Measurements from ENCODE around the gene SFXN5. TPM values are rescaled to one million over a fixed set of nuclear protein-coding genes. Genes with fewer than 3 reads are reported as not detected.
"Not testable (repeated sequence)": the region's sequence is repeated elsewhere in the genome, so short reads cannot be mapped to it uniquely, and the experiment has no call there.

The SFXN5 gene
- polyA plus RNA-seq (2013, experiment 1 of 4), result 7.8 TPM
- polyA plus RNA-seq (2013, experiment 2 of 4), result 5.8 TPM
- polyA plus RNA-seq (2013, experiment 3 of 4), result 4.5 TPM
- 6.2 TPM for polyA plus RNA-seq (2013, experiment 4 of 4)

GRCh38 chr2:73071360-73072128, at the start of gene SFXN5:
SFXN5 (minus strand) TSS chr2:73071712; CDS start chr2:73071705, 7 bp downstream.
- 1% methylated on average over 67 of the region's 67 CpGs for WGBS, 2 experiments
- Histone ChIP-seq H3K4me3 (ENCODE audit: insufficient read depth, low read depth, low read length) (peak within 1 kb of the TSS; percentile 78), H3K27ac (ENCODE audit: insufficient read depth, low read depth, low read length, poor library complexity, severe bottlenecking) (peak within 1 kb of the TSS; percentile 61), H3K36me3 (ENCODE audit: control insufficient read depth, insufficient read depth, low read length) (no peaks in the 10 kb centered on the region), H3K9me3 (ENCODE audit: control insufficient read depth, low read length) (no peaks in the 10 kb centered on the region), H3K4me1 (ENCODE audit: control insufficient read depth, insufficient read depth, low read length) (peaks cover 5% of the 10 kb centered on the region), H3K27me3 (ENCODE audit: control insufficient read depth, insufficient read depth, low read length, poor library complexity, severe bottlenecking) (peaks cover 20% of the 10 kb centered on the region)

- not testable (repeated sequence) for H3K4me3 ChIP-seq (ENCODE audit: insufficient read depth, low read depth, low read length); H3K27ac ChIP-seq (ENCODE audit: insufficient read depth, low read depth, low read length, poor library complexity, severe bottlenecking); H3K4me1 ChIP-seq (ENCODE audit: control insufficient read depth, insufficient read depth, low read length); H3K27me3 ChIP-seq (ENCODE audit: control insufficient read depth, insufficient read depth, low read length, poor library complexity, severe bottlenecking); H3K9me3 ChIP-seq (ENCODE audit: control insufficient read depth, low read length); H3K36me3 ChIP-seq (ENCODE audit: control insufficient read depth, insufficient read depth, low read length)
- 89 to 90% methylated on average over 11 of the region's 11 CpGs for WGBS, 2 experiments
These were observed 48.2 kb upstream of the SFXN5 start for GRCh38 chr2:73119611-73120239.

- no peak overlapping the region for H3K27ac ChIP-seq (ENCODE audit: insufficient read depth, low read depth, low read length, poor library complexity, severe bottlenecking)
- no peak overlapping the region for H3K4me3 ChIP-seq (ENCODE audit: insufficient read depth, low read depth, low read length)
- H3K4me1 ChIP-seq (ENCODE audit: control insufficient read depth, insufficient read depth, low read length), result no peaks in the 10 kb centered on the region
- H3K27me3 ChIP-seq (ENCODE audit: control insufficient read depth, insufficient read depth, low read length, poor library complexity, severe bottlenecking), result peaks cover 15% of the 10 kb centered on the region
- no peaks in the 10 kb centered on the region for H3K36me3 ChIP-seq (ENCODE audit: control insufficient read depth, insufficient read depth, low read length)
- WGBS, 2 experiments, result 89 to 93% methylated on average over 1 of the region's 1 CpG
- no peaks in the 10 kb centered on the region for H3K9me3 ChIP-seq (ENCODE audit: control insufficient read depth, low read length)
These were observed 45.9 kb upstream of the SFXN5 start for GRCh38 chr2:73117441-73117840.

- H3K4me1 ChIP-seq (ENCODE audit: control insufficient read depth, insufficient read depth, low read length), result peaks cover 2% of the 10 kb centered on the region
- H3K9me3 ChIP-seq (ENCODE audit: control insufficient read depth, low read length), result no peaks in the 10 kb centered on the region
- peaks cover 26% of the 10 kb centered on the region for H3K27me3 ChIP-seq (ENCODE audit: control insufficient read depth, insufficient read depth, low read length, poor library complexity, severe bottlenecking)
- WGBS, 2 experiments, result 76 to 78% methylated on average over 8 of the region's 8 CpGs
- no peaks in the 10 kb centered on the region for H3K36me3 ChIP-seq (ENCODE audit: control insufficient read depth, insufficient read depth, low read length)
- H3K27ac ChIP-seq (ENCODE audit: insufficient read depth, low read depth, low read length, poor library complexity, severe bottlenecking), result no peak overlapping the region
- H3K4me3 ChIP-seq (ENCODE audit: insufficient read depth, low read depth, low read length), result no peak overlapping the region
These were observed 44.9 kb upstream of the SFXN5 start for GRCh38 chr2:73116182-73116960.

- H3K4me3 ChIP-seq (ENCODE audit: insufficient read depth, low read depth, low read length), result no peak overlapping the region
- 92 to 96% methylated on average over 4 of the region's 4 CpGs for WGBS, 2 experiments
- H3K27me3 ChIP-seq (ENCODE audit: control insufficient read depth, insufficient read depth, low read length, poor library complexity, severe bottlenecking), result peaks cover 40% of the 10 kb centered on the region
- no peaks in the 10 kb centered on the region for H3K9me3 ChIP-seq (ENCODE audit: control insufficient read depth, low read length)
- no peak overlapping the region for H3K27ac ChIP-seq (ENCODE audit: insufficient read depth, low read depth, low read length, poor library complexity, severe bottlenecking)
- peaks cover 12% of the 10 kb centered on the region for H3K4me1 ChIP-seq (ENCODE audit: control insufficient read depth, insufficient read depth, low read length)
- H3K36me3 ChIP-seq (ENCODE audit: control insufficient read depth, insufficient read depth, low read length), result no peaks in the 10 kb centered on the region
These were observed 42.9 kb upstream of the SFXN5 start for GRCh38 chr2:73114273-73114867.

GRCh38 chr2:73112913-73113854, 41.7 kb upstream of the SFXN5 start, which contains the start of gene RAB11FIP5:
RAB11FIP5 (minus strand) TSS chr2:73112948; CDS start chr2:73112777, 171 bp downstream.
- H3K4me1 ChIP-seq (ENCODE audit: control insufficient read depth, insufficient read depth, low read length), result peaks cover 12% of the 10 kb centered on the region
- no peak within 1 kb of the TSS for H3K27ac ChIP-seq (ENCODE audit: insufficient read depth, low read depth, low read length, poor library complexity, severe bottlenecking)
- no peaks in the 10 kb centered on the region for H3K9me3 ChIP-seq (ENCODE audit: control insufficient read depth, low read length)
- peaks cover 40% of the 10 kb centered on the region for H3K27me3 ChIP-seq (ENCODE audit: control insufficient read depth, insufficient read depth, low read length, poor library complexity, severe bottlenecking)
- H3K4me3 ChIP-seq (ENCODE audit: insufficient read depth, low read depth, low read length), result peak within 1 kb of the TSS; percentile 66
- H3K36me3 ChIP-seq (ENCODE audit: control insufficient read depth, insufficient read depth, low read length), result no peaks in the 10 kb centered on the region
- WGBS, 2 experiments, result 1 to 3% methylated on average over 89 to 93 of the region's 93 CpGs

GRCh38 chr2:73112026-73112912, 40.8 kb upstream of the SFXN5 start:
- H3K4me3 ChIP-seq (ENCODE audit: insufficient read depth, low read depth, low read length), result peak overlapping the region; percentile 66
- 1% methylated on average over 88 of the region's 88 CpGs for WGBS, 2 experiments
- peaks cover 40% of the 10 kb centered on the region for H3K27me3 ChIP-seq (ENCODE audit: control insufficient read depth, insufficient read depth, low read length, poor library complexity, severe bottlenecking)
- peaks cover 12% of the 10 kb centered on the region for H3K4me1 ChIP-seq (ENCODE audit: control insufficient read depth, insufficient read depth, low read length)
- H3K9me3 ChIP-seq (ENCODE audit: control insufficient read depth, low read length), result no peaks in the 10 kb centered on the region
- H3K36me3 ChIP-seq (ENCODE audit: control insufficient read depth, insufficient read depth, low read length), result no peaks in the 10 kb centered on the region
- H3K27ac ChIP-seq (ENCODE audit: insufficient read depth, low read depth, low read length, poor library complexity, severe bottlenecking), result no peak overlapping the region

- H3K27me3 ChIP-seq (ENCODE audit: control insufficient read depth, insufficient read depth, low read length, poor library complexity, severe bottlenecking), result peaks cover 40% of the 10 kb centered on the region
- no peak overlapping the region for H3K27ac ChIP-seq (ENCODE audit: insufficient read depth, low read depth, low read length, poor library complexity, severe bottlenecking)
- H3K36me3 ChIP-seq (ENCODE audit: control insufficient read depth, insufficient read depth, low read length), result no peaks in the 10 kb centered on the region
- no peaks in the 10 kb centered on the region for H3K9me3 ChIP-seq (ENCODE audit: control insufficient read depth, low read length)
- H3K4me3 ChIP-seq (ENCODE audit: insufficient read depth, low read depth, low read length), result peak overlapping the region; percentile 66
- peaks cover 12% of the 10 kb centered on the region for H3K4me1 ChIP-seq (ENCODE audit: control insufficient read depth, insufficient read depth, low read length)
- WGBS, 2 experiments, result 15 to 17% methylated on average over 16 of the region's 16 CpGs
These were observed 39.8 kb upstream of the SFXN5 start for GRCh38 chr2:73111073-73112025.
